HG02973 (cell line): ENCODE results near the gene ATP10A.
"Not testable (repeated sequence)": the region's sequence is repeated elsewhere in the genome, so short reads cannot be mapped to it uniquely, and the experiment has no call there.

Experiments used
- ATAC-seq: cut with Tn5 transposase; IDR thresholded peaks from one replicate; pipeline ENCODE4 v1.9.1; 2021; ENCODE audit warnings: moderate library complexity; ENCODE audit not compliant: unreplicated experiment

The ATP10A gene

DNA sequence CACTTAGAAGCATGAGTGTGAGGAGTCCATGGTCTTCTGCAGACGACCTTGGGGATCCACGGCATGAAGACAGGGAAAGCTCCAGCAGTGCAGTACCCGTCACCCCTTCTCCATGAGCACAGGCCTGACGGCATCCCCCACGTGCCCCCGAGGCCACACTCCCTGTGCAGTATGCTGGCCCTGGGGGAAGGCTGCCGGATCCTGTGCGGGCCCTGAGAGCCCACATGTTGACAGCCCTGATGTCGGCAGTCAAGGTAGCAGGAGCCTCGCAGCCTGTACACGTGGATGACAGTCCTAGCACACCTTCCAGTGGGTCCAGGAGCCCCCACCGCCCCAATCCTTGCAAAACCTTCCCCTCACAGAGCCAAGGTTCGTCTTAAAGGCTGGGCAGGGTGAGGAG lies 195.3 kb downstream of the ATP10A start:
- no peak for ATAC-seq

DNA sequence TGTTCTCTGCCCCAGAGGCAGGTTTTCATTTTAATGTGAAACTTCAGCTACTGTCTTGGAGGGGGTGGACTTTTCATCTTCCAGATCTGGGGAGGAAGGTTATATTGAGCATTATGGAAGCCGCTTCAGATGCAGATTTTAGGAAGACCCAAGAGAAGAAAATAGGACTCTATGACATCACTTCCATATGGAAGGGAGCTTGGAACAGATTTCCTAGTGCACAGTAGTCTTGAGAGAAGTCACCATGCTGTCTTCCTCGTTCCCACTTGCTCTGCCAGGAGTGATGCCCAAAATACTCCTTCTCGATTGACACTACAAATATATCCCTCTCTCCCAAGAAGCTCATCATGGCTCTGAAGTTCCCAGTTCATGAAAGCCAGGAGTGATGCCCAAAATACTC lies 197.2 kb downstream of the ATP10A start:
- ATAC-seq = no peak

GRCh38 chr15:25664761-25665160 lies 198.4 kb downstream of the ATP10A start:
- no peak for ATAC-seq

DNA sequence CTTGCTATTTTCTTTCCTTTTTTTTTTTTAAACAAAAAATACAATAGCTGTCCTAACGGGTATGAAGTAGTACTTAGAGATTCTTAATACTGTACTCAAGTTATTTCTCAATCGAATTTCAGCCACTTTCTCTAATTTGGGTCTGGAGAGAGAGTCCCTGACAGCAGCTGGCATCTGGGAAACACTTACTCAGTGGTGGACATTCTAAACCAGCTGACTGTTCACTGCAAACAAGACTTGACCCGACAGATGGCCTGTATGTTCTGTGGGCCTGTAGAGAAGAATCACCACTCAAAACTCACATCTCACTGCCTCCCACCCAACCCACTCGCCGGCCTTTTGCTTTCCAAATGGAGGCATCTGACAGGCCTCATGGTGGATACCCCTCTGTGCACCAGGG lies 199.6 kb downstream of the ATP10A start:
- ATAC-seq = no peak

GRCh38 chr15:25661898-25662297 lies 201.2 kb downstream of the ATP10A start:
- no peak for ATAC-seq

- no peak for ATAC-seq
Observed at GRCh38 chr15:25659251-25659650, 203.9 kb downstream of the ATP10A start.

GRCh38 chr15:25658560-25658959 lies 204.6 kb downstream of the ATP10A start:
- no peak for ATAC-seq

- no peak for ATAC-seq
Observed at GRCh38 chr15:25655207-25655948, 207.7 kb downstream of the ATP10A start.

GRCh38 chr15:25653371-25653770 lies 209.8 kb downstream of the ATP10A start:
- ATAC-seq = no peak

DNA sequence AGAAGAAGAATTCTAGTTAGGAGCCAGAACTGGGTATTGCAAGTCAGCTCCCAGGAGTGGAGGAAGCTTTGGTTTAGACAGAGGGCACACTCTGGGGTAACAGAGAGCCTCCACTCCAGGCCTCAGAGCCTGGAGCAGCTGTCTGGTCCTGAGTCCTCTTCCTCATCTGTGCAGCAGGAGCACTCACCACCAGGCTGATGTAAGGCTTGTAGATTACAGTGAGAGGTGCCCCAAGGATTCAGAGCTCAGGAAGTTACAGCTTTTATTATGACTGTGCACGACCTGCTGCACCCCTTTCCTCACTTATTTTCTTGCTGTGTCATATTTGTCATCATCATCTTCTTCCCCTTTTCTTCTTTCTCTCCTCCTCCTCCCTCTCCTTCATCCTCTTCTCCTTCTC lies 210.4 kb downstream of the ATP10A start:
- ATAC-seq = no peak

DNA sequence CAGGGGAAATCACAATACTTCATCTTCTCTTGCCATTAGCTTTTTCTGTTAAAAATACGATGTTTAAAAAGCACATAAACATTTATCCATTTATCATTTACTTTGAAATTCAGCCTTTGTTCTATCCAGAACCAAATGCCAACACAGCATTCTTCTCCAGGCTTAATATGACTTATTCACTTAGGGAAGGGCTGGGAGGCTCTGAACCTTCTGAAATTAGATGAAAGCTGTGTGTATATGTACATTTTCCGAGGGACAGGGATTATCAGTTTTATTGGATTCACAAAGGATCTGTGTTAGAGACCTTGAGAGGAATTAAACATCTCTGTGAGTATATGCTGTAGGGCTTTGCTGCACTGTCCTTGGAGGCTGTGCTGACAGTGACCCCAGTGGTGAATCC lies 213.7 kb downstream of the ATP10A start:
- ATAC-seq = no peak

DNA sequence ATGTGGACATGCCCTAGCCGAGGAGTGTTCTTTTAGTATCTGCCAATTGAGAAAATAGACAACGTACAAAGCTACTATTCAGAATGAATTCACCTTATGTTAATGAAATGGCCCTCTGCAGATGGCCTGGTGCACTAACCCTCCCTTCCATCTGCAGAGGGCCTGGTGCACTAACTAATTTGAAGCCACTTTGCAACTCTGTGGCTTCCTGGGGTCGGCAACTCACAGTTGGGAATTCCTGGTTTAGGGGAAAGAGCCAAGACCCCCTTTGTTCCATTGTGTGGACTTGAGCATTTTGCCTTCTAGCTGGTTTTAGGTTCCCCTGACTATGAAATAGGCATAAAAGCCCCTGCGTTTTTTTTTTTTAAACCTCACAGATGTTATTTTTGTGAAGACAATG lies 220.0 kb downstream of the ATP10A start:
- ATAC-seq = no peak

DNA sequence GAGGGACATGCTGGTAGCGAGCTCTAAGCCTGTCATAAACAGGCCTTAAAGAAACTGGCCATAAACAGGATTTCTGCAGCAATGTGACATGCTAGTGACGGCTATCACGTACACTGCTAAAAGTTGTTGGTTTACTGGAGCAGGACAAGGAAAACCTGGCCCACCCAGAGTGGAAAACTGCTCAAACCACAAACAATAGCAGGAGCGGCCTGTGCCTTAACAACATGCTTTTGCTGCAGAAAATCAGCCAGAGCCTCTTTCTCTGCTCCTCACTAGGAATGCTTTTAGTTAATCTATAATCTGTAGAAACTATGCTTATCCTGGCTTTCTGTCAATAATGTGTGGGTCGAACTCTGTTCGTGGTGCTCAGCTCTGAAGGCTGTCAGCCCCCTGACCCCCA lies 221.4 kb downstream of the ATP10A start:
- ATAC-seq = no peak

DNA sequence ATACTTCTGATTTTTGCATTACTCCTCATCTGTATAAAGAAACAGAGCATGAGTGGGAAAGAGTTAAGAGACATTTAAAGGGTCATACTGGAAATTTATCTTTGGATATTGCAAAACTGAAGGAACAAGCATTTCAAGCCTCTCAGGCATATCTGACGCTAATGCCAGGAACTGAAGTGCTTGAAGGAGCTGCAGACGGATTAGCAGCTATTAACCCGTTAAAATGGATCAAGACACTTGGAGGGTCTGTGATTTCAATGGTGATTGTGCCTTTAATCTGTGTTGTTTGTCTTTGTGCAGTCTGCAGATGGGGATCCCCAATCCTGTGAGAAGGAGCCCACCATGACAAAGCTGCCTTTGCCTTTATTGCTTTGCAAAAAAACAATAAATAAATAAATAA lies 221.8 kb downstream of the ATP10A start:
- ATAC-seq = no peak

DNA sequence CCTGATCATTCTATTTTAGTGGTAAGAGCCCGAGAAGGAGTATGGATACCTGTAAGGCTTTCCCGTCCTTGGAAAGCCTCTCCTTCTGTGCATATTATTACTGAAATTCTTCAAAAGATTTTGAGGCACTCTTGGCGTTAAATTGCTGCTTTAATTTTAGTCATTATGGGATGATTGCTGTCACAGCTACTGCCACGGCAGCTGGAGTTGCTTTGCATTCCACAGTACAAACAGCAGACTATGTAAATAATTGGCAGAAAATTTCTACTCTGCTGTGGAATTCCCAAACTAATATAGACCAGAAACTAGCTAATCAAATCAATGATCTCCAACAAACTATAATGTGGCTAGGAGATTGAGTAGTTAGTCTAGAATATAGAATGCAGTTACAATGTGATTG lies 222.2 kb downstream of the ATP10A start:
- ATAC-seq = not testable (repeated sequence)

DNA sequence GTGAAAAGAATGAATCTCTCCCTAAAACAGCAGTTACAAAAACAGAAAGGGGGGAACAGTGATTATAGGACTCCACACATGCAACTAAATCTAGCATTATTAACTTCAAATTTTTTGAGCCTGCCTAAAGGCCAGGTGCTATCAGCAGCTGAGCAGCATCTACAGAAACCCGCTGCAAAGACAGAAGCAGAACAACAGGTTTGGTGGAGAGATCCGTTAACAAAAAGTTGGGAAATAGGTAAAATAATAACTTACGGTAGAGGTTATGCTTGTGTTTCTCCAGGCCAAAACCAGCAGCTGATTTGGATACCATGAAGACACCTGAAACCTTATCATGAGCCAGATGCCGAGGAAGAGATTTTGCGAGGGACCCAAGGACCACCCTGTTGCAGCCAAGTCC lies 222.7 kb downstream of the ATP10A start:
- no peak for ATAC-seq

DNA sequence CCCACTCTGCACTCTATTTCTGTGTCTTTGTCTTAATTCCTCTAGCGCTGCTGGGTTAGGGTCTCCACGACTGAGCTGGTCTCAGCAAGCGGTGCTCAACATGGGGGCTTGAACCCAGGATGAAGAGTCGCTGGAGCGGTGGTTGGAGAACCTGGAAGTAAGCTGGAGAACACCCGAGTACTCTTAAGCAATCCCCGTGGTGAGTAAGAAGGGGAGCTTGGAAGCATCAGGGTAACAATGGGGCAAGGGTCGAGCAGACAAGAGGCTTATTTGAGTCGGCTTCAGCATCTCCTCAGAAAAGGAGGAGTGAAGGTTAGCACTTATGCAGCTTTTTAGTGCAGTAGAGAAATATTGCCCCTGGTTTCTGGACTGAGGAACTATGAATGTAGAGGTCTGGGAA lies 226.6 kb downstream of the ATP10A start:
- ATAC-seq = not testable (repeated sequence)

- no peak for ATAC-seq
Observed at GRCh38 chr15:25635191-25635590, 227.9 kb downstream of the ATP10A start.

DNA sequence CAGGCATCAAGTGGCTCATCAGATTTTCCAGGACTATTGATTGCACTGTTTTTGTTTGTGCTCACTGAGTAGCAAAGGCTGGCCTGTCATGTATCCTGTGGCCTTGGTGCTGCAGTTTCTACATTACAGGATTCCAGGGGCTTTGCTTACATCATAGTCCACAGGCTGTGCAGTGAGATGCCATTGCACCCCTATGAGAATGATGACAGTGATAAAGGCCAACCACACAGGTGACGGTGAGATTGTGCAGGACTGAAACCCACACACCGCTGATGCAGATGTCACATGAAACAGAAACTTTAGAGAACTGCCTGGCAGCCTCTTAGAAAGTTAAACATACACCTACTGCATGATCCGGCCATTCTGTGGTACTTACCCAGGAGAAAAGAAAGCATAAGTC lies 229.3 kb downstream of the ATP10A start:
- ATAC-seq = no peak

DNA sequence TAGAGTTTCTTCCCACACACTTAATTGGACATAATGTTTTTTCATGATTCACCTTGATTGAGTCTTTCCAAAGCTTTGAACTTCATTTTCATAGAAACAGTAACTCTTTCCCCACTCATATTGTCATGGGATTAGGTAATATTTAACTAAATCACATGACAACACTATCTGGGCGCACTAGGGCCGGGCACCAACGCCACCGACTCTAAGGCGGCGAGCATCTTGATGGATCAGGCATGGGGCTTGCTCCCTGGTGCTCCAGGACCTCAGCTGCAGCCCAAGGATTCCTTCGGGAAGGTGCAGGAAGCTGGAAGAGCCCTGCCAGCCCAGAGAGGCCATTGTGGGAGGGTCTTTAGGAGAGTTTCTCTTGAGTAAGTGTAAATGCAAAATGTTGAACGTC lies 231.2 kb downstream of the ATP10A start:
- ATAC-seq = no peak
